NCI-H2029 treated with DMSO at 0.1 percent for 48 hours (cell line): ENCODE measurements around the gene DNAH8.

Source experiments
- DNase-seq: peaks from one replicate; lab custom pipeline; 2025; lab: John Stamatoyannopoulos, UW

DNAH8 gene

DNA sequence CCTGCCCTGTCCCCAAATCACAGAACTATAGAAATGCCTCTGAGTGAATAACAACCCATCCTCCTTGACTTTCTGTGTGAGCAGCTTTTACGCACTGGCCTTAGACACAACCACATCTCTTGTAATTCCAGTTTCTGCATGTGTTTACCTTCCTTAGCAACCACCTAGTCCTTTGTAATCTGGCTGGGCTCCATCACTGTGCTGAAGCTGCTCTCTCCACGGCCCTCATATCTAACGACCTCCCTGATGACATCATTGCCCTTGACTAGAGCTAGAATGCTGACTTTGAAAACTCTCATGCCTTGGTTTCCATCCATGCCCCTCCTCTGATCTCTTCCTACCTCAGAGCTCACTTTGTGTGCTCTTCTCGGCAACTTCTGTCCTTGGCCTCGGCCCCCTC lies 303.0 kb downstream of the DNAH8 start:
- peak; percentile 98 for DNase-seq

DNA sequence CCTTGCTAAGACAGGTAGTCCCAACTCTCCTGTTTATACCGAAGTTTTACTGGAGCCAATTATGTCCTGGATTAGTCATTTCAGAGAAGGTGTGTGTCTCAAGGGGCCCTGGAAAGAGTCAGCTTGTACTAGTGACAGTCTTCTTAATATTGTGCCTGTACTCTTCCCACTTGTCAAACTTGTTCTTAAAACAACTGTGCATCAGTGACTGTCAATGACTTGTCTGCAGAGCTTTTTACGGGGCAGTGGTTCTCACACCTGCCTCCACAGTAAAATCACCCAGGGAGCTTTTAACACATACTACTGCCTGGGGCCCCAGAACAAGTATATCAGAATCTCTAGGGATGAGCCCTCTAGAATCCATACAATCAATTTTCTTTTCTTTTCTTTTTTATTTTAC lies 305.0 kb downstream of the DNAH8 start:
- no peak for DNase-seq

- DNase-seq, result no peak
Measured at GRCh38 chr6:39021041-39021440, 305.9 kb downstream of the DNAH8 start.

GRCh38 chr6:39021779-39022178 lies 306.7 kb downstream of the DNAH8 start:
- DNase-seq, result no peak

- no peak for DNase-seq
Measured at GRCh38 chr6:39026175-39026574, 311.1 kb downstream of the DNAH8 start.

- no peak for DNase-seq
Measured at GRCh38 chr6:39029156-39030011, 314.3 kb downstream of the DNAH8 start.

GRCh38 chr6:39035681-39036080 lies 320.6 kb downstream of the DNAH8 start:
- DNase-seq, result no peak

DNA sequence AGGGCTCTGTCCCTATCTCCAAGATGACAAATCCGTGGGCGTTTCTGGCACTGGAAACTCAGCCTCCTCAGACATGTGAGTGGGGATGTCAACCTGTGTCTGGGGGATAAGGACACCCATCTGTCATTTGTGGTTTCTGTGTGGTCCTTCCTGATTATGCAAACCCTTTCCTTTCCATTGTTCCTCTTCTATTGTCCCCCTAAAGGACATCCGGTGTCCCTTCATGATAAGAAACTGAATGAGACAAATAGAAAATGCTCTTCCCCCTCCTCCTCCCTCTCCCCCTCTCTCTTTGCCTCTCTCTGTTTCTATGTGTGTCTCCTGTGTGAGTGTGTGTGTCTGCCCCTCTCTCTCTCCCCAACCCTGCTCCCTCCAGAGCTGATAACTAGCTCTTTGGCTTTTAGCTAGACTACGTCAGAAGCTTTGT lies 322.0 kb downstream of the DNAH8 start:
- no peak for DNase-seq

DNA sequence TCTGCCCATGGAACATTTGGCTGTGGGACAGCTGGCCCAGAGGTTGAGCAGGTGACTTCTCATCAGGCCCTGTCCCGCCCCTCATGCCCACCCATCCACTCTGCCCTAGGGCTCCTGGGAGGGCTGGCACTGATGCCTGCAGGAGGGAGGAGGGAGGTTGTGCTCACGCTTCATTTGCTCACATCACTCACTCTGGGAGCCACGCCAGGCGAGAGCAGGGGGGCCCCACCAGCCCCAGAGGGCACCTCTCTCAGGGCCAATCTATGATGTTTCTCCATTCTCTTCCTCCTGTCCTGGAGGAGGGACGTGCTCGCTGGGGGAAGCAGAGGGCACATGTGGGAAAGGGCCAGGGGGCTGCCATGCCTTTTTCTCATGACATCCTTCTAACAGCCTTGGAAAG lies 322.6 kb downstream of the DNAH8 start:
- no peak for DNase-seq

GRCh38 chr6:39040080-39040673 lies 325.1 kb downstream of the DNAH8 start:
- DNase-seq, result peak; percentile 25

DNA sequence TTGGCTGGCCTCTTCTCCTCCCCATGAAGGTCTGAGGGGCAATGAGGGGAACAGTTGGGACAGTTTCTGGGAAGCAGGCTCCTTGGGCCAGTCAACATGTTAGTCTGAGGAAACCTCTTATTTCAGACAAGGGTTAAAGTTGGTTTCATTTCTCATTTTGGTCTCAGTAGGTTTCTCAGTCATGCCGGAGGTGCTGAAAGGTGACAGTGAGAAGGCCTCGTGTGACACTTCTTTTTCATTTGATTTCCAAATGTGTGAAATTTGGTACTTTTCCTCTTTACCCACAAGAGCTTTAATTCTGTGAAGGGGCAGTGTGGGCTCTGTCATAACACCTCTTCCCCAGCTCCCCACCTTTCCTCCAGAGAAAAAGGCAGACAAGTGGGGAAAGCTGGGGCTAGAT lies 326.0 kb downstream of the DNAH8 start:
- DNase-seq, result no peak

GRCh38 chr6:39043776-39044175 lies 328.7 kb downstream of the DNAH8 start:
- no peak for DNase-seq

GRCh38 chr6:39044181-39044580 lies 329.1 kb downstream of the DNAH8 start:
- DNase-seq, result no peak

GRCh38 chr6:39047434-39048327 lies 332.6 kb downstream of the DNAH8 start:
- no peak for DNase-seq

GRCh38 chr6:39048481-39049399 lies 333.6 kb downstream of the DNAH8 start, which contains the start of gene GLP1R:
TSS of gene GLP1R (plus strand) at chr6:39048781. CDS start at chr6:39048841, 60 bp downstream.
- DNase-seq, result no peak

- no peak for DNase-seq
Measured at GRCh38 chr6:39049575-39050283, 334.6 kb downstream of the DNAH8 start.

- DNase-seq, result no peak
Measured at GRCh38 chr6:39050453-39051112, 335.5 kb downstream of the DNAH8 start.

DNA sequence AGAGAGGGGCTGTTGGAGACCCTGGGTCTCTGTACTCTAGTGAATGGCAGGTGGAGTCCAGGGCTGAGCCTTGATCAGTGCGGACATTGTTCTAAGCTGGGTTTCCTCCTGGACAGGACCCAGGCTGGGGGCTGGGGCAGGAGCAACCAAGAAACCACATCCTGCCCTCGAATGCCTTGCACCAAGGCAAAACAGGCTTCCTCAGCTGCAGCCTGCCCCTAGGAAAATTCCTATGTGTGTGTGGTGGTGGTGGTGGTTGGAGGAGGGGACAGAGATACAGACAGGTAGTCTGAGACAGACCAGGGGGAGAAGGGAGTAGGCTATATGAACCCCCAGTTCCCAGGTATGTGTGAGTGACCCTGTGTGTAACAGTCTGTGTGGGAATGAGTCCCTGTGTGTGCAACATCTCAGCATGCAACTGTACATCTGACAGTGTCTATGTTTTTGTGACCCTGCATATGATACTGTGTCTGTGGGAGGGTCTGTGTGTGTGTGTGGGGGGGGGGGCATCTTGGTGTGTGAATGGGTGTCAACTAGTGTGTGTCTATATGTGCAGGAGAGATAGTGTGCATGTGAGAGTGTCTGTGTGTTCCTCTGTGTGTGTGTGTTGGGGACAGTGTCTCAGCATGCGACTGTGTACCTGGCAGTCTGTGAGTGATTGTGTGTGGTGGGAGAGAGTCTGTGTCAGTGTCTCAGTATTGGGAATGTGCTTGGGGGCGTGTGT lies 336.4 kb downstream of the DNAH8 start:
- DNase-seq, result peak; percentile 34

DNA sequence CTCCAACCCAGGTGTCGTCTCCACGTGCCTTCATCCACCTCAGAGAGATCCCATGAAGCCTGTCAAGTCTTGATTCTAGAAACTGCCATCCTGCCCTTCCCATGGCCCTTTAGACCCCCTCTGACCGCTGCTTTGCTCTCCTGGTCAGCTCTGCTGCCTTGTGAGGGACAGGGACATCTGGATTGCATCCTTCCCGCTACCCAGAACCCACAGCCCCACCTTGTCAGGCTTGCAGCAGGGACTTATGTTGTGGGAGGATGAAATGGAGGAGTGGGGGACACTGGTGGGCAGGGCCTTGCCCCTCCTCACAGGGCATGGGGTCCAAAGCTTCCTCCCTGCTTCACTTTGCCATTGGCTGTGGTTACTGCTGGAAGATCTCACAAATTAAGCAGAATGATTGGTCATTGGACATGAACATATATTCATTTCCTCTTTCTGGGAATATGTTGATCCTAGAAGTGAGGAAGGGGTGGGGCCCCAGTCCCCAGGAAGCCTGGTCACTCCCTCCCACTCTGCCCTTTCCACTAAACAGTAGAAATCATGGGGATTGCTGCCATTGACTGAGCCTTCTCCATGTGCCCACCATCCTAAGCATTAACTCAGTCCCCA lies 338.0 kb downstream of the DNAH8 start:
- no peak for DNase-seq
